MM.1S (cell line): Measurements from ENCODE around the gene QPCT.

Experiments
- DNase-seq: peaks from one replicate; pipeline ENCODE4 v3.0.0-alpha.2; 2015
- H2AFZ ChIP-seq: fragments of 300-600 bp; sonication (generic); 2 replicates; pipeline ENCODE4 v1.6.0; 2016; ENCODE audit warnings: antibody characterized with exemption, low read length
- H3F3A ChIP-seq: fragments of 300-600 bp; sonication (generic); 2 replicates; pipeline ENCODE4 v1.6.1; 2016; ENCODE audit warnings: mild to moderate bottlenecking, antibody characterized with exemption, low read length, moderate library complexity, mixed read lengths; ENCODE audit not compliant: insufficient read depth
- H3K27ac ChIP-seq: fragments of 300-600 bp; sonication (generic); 2 replicates; pipeline ENCODE4 v1.5.1; 2016; ENCODE audit warnings: mild to moderate bottlenecking, low read length
- H3K27me3 ChIP-seq: fragments of 300-600 bp; sonication (generic); replicated peaks from 2 replicates; pipeline ENCODE4 v1.6.0; 2016; ENCODE audit warnings: low read length; ENCODE audit not compliant: insufficient read depth
- H3K36me3 ChIP-seq: fragments of 300-600 bp; sonication (generic); replicated peaks from 2 replicates; pipeline ENCODE4 v1.6.1; 2016; ENCODE audit warnings: mild to moderate bottlenecking, low read length, mixed read lengths; ENCODE audit not compliant: insufficient read depth
- H3K4me1 ChIP-seq: fragments of 300-600 bp; sonication (generic); 2 replicates; pipeline ENCODE4 v1.6.1; 2016; ENCODE audit warnings: low read length, mixed read lengths
- H3K4me2 ChIP-seq: fragments of 300-600 bp; sonication (generic); 2 replicates; pipeline ENCODE4 v1.6.0; 2016; ENCODE audit warnings: low read depth, low read length
- H3K4me3 ChIP-seq: fragments of 300-600 bp; sonication (generic); 2 replicates; pipeline ENCODE4 v1.5.1; 2016; ENCODE audit warnings: low read length, mixed read lengths
- H3K79me2 ChIP-seq: fragments of 300-600 bp; sonication (generic); 2 replicates; pipeline ENCODE4 v1.6.1; 2016; ENCODE audit warnings: mixed run types, low read length, mixed read lengths
- H3K9ac ChIP-seq: fragments of 300-600 bp; sonication (generic); 2 replicates; pipeline ENCODE4 v1.6.1; 2016; ENCODE audit warnings: low read length, mixed read lengths
- H3K9me2 ChIP-seq: fragments of 300-600 bp; sonication (generic); replicated peaks from 2 replicates; pipeline ENCODE4 v1.6.1; 2016; ENCODE audit warnings: mild to moderate bottlenecking, low read length, mixed read lengths; ENCODE audit not compliant: insufficient read depth
- H3K9me3 ChIP-seq: fragments of 300-600 bp; sonication (generic); replicated peaks from 2 replicates; pipeline ENCODE4 v1.6.1; 2016; ENCODE audit warnings: mild to moderate bottlenecking, low read length, mixed read lengths; ENCODE audit not compliant: insufficient read depth
- H4K20me1 ChIP-seq: fragments of 300-600 bp; sonication (generic); 2 replicates; pipeline ENCODE4 v1.6.1; 2016; ENCODE audit warnings: mild to moderate bottlenecking, low read length, moderate library complexity, mixed read lengths; ENCODE audit not compliant: insufficient read depth
- CTCF ChIP-seq: fragments of 300-600 bp; sonication (generic); IDR thresholded peaks from 2 replicates; pipeline ENCODE4 v1.5.1; 2016; ENCODE audit warnings: antibody characterized with exemption, low read length, mixed read lengths
- EZH2 ChIP-seq: fragments of 300-600 bp; sonication (generic); optimal IDR thresholded peaks from 2 replicates; pipeline ENCODE3; 2017; ENCODE audit warnings: low read depth, mild to moderate bottlenecking, antibody characterized with exemption, low read length, mixed read lengths
- EZH2phosphoT487 ChIP-seq: fragments of 300-600 bp; sonication (generic); IDR thresholded peaks from 2 replicates; pipeline ENCODE4 v1.6.1; 2018; ENCODE audit warnings: antibody characterized with exemption, low read length

QPCT gene

GRCh38 chr2:37348155-37348554 is 3.7 kb downstream of the QPCT start:
- peaks cover 97% of the 10 kb centered on the region for H3K79me2 ChIP-seq
- H3K9me3 ChIP-seq, result no peaks in the 10 kb centered on the region
- peaks cover 77% of the 10 kb centered on the region for H3F3A ChIP-seq
- peak overlapping the region; percentile 39 for H3K4me3 ChIP-seq
- no peaks in the 10 kb centered on the region for H4K20me1 ChIP-seq
- H3K27me3 ChIP-seq, result no peaks in the 10 kb centered on the region
- H3K27ac ChIP-seq, result peak overlapping the region; percentile 99
- DNase-seq, result peak; percentile 87
- H3K9ac ChIP-seq, result peak overlapping the region; percentile 93
- peaks cover 6% of the 10 kb centered on the region; the same call in 1 of the 2 replicates for H3K36me3 ChIP-seq
- H3K9me2 ChIP-seq, result no peaks in the 10 kb centered on the region
- TF ChIP-seq EZH2phosphoT487 (no peak), EZH2 (no peak), CTCF (no peak)
- no peak overlapping the region for H2AFZ ChIP-seq
- H3K4me2 ChIP-seq, result peak overlapping the region; percentile 76
- H3K4me1 ChIP-seq, result peaks cover 68% of the 10 kb centered on the region

- no peaks in the 10 kb centered on the region for H3K9me3 ChIP-seq
Observed at GRCh38 chr2:37349231-37349860, 4.9 kb downstream of the QPCT start.

GRCh38 chr2:37350034-37350433 is 5.6 kb downstream of the QPCT start:
- Histone ChIP-seq H3K4me1 (peaks cover 75% of the 10 kb centered on the region), H3K36me3 (peaks cover 15% of the 10 kb centered on the region; the same call in 1 of the 2 replicates), H3F3A (peaks cover 77% of the 10 kb centered on the region), H3K9ac (peak overlapping the region; percentile 93), H2AFZ (no peak overlapping the region), H3K27ac (peak overlapping the region; percentile 99), H4K20me1 (no peaks in the 10 kb centered on the region), H3K9me3 (no peaks in the 10 kb centered on the region), H3K9me2 (no peaks in the 10 kb centered on the region), H3K4me2 (peak overlapping the region; percentile 76), H3K4me3 (peak overlapping the region; percentile 30; the same call in 1 of the 2 replicates), H3K79me2 (peaks cover 97% of the 10 kb centered on the region), H3K27me3 (no peaks in the 10 kb centered on the region)
- no peak for TF ChIP-seq EZH2
- TF ChIP-seq EZH2phosphoT487, result no peak
- TF ChIP-seq CTCF, result no peak
- DNase-seq, result peak; percentile 92

More at GRCh38 chr2:37349231-37349860, 4.9 kb downstream of the QPCT start:
- peaks cover 75% of the 10 kb centered on the region for H3F3A ChIP-seq
- H3K27me3 ChIP-seq, result no peaks in the 10 kb centered on the region
- H3K4me2 ChIP-seq, result peak overlapping the region; percentile 76
- no peaks in the 10 kb centered on the region for H3K9me2 ChIP-seq
- TF ChIP-seq EZH2phosphoT487 (no peak), EZH2 (no peak), CTCF (no peak)
- H4K20me1 ChIP-seq, result no peaks in the 10 kb centered on the region
- no peak overlapping the region for H2AFZ ChIP-seq
- H3K36me3 ChIP-seq, result peaks cover 15% of the 10 kb centered on the region; the same call in 1 of the 2 replicates
- H3K79me2 ChIP-seq, result peaks cover 97% of the 10 kb centered on the region
- H3K4me1 ChIP-seq, result peaks cover 68% of the 10 kb centered on the region
- peak overlapping the region; percentile 93 for H3K9ac ChIP-seq
- peak overlapping the region; percentile 39 for H3K4me3 ChIP-seq
- peak overlapping the region; percentile 99 for H3K27ac ChIP-seq
- DNase-seq, result peak; percentile 92
